Activated B cell treated with CpG ODN at 0.5 μM for 24 hours (primary cell): Measurements from ENCODE around the gene DSP. TPM values are rescaled to one million over a fixed set of nuclear protein-coding genes. Genes with fewer than 3 reads are reported as not detected.

Experiments
- ATAC-seq: fragments of 200-7000 bp; cut with Tn5 transposase; one replicate; pipeline ENCODE4 v1.10.0; 2021; ENCODE audit warnings: low read depth, mild to moderate bottlenecking, moderate library complexity
- CTCF ChIA-PET: fragments of 350-600 bp; sonication (Branson Sonifier 250); formaldehyde crosslinking; loops from one replicate; lab custom pipeline; 2021; ENCODE audit warnings: antibody characterized with exemption; lab: Charles Lee
- POLR2A ChIA-PET: fragments of 350-600 bp; sonication (Branson Sonifier 250); formaldehyde crosslinking; loops from one replicate; lab custom pipeline; 2021; ENCODE audit warnings: antibody characterized with exemption; lab: Charles Lee
- DNase-seq: peaks from one replicate; pipeline ENCODE4 v3.0.0; 2022
- H3K27ac Mint-ChIP-seq: one replicate; pipeline ENCODE4 v1.8.0; 2020; ENCODE audit warnings: mixed read lengths
- H3K27me3 Mint-ChIP-seq: one replicate; pipeline ENCODE4 v1.8.0; 2021; ENCODE audit warnings: mixed read lengths
- H3K36me3 Mint-ChIP-seq: one replicate; pipeline ENCODE4 v1.8.0; 2021; ENCODE audit warnings: low read depth, mixed read lengths
- H3K4me1 Mint-ChIP-seq: one replicate; pipeline ENCODE4 v1.8.0; 2021; ENCODE audit warnings: mixed read lengths
- H3K4me3 Mint-ChIP-seq: one replicate; pipeline ENCODE4 v1.8.0; 2020; ENCODE audit warnings: mild to moderate bottlenecking, mixed read lengths
- H3K9me3 Mint-ChIP-seq: one replicate; pipeline ENCODE4 v1.8.0; 2020; ENCODE audit warnings: mixed read lengths
- CTCF ChIP-seq: fragments of 200-600 bp; IDR thresholded peaks from one replicate; pipeline ENCODE4 v1.8.0; 2022; ENCODE audit warnings: antibody characterized with exemption, mild to moderate bottlenecking
- intact Hi-C: fragments of 100-400 bp; cut with micrococcal nuclease; formaldehyde crosslinking; loops from one replicate; pipeline ENCODE4 v1.15.1; 2024
- total RNA-seq: library from RNA; stranded (reverse); gene quantifications from 2 replicates; pipeline ENCODE4 v1.2.3, GENCODE V29; 2022

Gene DSP
- total RNA-seq, 1 donor from 2014 or later = 0.02 TPM

DNA sequence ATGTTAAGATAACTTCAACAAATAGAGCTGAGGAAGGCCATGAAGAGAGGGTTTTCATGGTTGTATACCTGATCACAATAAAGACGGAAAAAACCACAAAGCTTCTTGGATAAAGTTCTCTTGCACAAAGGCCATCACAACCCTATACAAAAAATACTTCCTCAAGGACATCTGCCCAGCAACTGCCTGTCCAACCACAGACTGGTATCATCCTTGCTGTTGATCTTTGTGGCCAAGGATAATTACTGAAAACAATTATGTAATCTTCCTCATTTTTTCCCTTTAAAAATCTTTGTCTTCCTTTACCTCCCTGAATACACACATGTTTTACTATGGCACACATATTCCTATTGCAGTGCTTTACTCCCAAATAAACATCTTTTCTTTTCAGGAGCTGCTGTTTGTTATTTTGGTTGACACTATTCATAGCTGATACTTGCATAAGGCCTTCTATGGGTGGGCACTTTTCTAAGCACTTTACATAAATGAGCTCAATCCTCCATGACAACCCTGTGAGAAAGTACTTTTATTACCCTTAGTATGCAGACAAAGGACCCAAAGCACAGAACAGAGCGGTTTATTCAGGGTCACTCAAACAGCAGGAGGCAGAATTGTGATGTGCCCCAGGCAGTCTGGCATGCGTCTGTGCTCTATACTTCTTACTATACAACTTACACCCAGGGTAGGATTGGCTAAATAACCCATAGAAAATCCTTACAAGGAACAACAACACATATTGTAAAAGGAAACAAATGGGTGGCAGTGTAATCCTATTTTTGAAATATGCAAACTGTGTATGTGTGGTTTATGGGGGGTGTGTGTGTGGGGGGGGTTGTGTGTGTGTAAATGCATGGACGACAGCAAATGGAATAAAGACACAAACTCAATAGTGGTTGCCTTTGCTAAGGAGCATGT is 83.6 kb downstream of the DSP start:
- TF ChIP-seq CTCF = no peak
- ChIA-PET CTCF (no interaction called here), POLR2A (no interaction called here)

DNA sequence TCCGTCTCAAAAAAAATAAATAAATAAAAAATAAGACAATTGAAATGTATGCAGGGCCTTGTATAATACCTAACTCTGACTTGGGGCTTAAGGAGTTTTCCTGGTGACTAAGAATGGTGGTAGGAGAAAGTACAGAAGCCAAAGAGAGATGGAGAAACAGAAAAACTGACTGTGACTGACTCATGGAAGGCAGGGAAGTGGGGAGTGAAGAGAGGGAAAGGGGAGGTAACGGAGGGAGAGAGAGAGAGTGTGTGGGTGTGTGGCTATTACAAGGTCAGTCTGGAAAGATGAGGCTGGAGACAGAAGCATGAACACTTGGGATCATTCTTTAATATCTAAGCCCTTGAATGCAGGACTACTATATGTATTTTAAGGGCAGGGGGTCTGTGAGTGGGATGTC is 87.0 kb downstream of the DSP start:
- intact Hi-C loops = no loop called here
- Mint-ChIP-seq H3K27ac (no peak overlapping the region), H3K4me1 (no peaks in the 10 kb centered on the region), H3K9me3 (no peaks in the 10 kb centered on the region), H3K36me3 (no peaks in the 10 kb centered on the region), H3K4me3 (no peak overlapping the region), H3K27me3 (peaks cover 14% of the 10 kb centered on the region)
- DNase-seq (no peak), ATAC-seq (no peak)
- TF ChIP-seq CTCF = no peak
- ChIA-PET CTCF (no interaction called here), POLR2A (no interaction called here)

More for the DNA sequence above, 83.6 kb downstream of the DSP start:
- intact Hi-C loops = no loop called here
- H3K36me3 Mint-ChIP-seq = no peaks in the 10 kb centered on the region
- peaks cover 9% of the 10 kb centered on the region for H3K27me3 Mint-ChIP-seq
- ATAC-seq = no peak
- no peaks in the 10 kb centered on the region for H3K9me3 Mint-ChIP-seq
- H3K27ac Mint-ChIP-seq = no peak overlapping the region
- no peak overlapping the region for H3K4me3 Mint-ChIP-seq
- DNase-seq = no peak
- H3K4me1 Mint-ChIP-seq = no peaks in the 10 kb centered on the region

DNA sequence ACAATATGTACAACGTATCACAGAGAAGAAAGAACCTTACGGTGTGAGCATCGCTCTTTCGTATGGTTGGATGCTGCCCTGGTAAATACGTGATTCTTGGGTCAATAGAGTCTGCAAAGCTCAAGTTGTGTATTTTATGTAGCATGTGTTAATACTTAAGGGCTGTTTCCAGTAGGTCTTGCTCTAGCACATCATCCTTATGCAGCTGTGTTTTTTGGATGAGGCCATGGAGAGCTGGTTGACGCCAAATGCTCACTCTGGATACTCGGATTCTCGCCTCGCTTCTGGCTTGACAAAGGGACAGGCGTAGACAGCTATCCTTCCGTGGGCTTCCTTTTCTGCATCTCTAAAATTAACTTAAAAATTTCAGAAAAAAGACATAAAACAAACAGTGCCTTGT is 87.4 kb downstream of the DSP start:
- TF ChIP-seq CTCF = no peak
- no peaks in the 10 kb centered on the region for H3K36me3 Mint-ChIP-seq
- ChIA-PET CTCF (no interaction called here), POLR2A (no interaction called here)
- DNase-seq (no peak), ATAC-seq (no peak)
- H3K27me3 Mint-ChIP-seq = peaks cover 14% of the 10 kb centered on the region
- no peak overlapping the region for H3K4me3 Mint-ChIP-seq
- no peaks in the 10 kb centered on the region for H3K4me1 Mint-ChIP-seq
- no peak overlapping the region for H3K27ac Mint-ChIP-seq
- intact Hi-C loops = no loop called here
- H3K9me3 Mint-ChIP-seq = no peaks in the 10 kb centered on the region

DNA sequence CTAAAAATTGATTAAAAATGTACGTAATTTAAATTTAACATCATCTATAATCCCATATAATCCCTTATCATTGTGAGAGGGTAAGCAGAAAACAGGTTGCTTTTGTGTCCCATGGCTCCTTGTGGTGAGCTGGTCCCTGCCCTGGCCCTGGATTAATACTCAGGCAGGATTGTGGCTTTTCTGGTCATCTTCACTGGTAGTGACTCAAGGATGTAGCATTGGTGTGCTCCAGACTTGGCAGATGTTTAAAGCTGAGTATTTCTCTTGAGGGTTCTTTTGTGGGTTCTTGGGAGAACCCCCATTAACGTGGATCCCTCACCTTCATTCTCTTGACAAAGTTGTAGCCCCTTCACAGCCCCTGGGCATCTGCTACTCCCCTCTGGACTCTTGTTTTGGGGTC is 87.8 kb downstream of the DSP start:
- no peak overlapping the region for H3K27ac Mint-ChIP-seq

More for the DNA sequence above, 87.8 kb downstream of the DSP start:
- intact Hi-C loops = no loop called here
- ChIA-PET CTCF (no interaction called here), POLR2A (no interaction called here)
- H3K9me3 Mint-ChIP-seq = no peaks in the 10 kb centered on the region
- no peak for TF ChIP-seq CTCF
- H3K36me3 Mint-ChIP-seq = no peaks in the 10 kb centered on the region
- DNase-seq (no peak), ATAC-seq (no peak)
- H3K4me1 Mint-ChIP-seq = no peaks in the 10 kb centered on the region
- H3K27me3 Mint-ChIP-seq = peaks cover 14% of the 10 kb centered on the region
- no peak overlapping the region for H3K4me3 Mint-ChIP-seq
